BE2C (cell line): ENCODE data around the gene MKNK2.

Experiments
- DNase-seq: peaks from one replicate; pipeline ENCODE4 v3.0.0-alpha.2; 2020
- H3K27me3 ChIP-seq: fragments of 250-450 bp; sonication (Bioruptor Pico); 2 replicates; pipeline ENCODE4 v1.5.1; 2020; ENCODE audit warnings: mild to moderate bottlenecking
- H3K36me3 ChIP-seq: fragments of 250-450 bp; sonication (Bioruptor Pico); 2 replicates; pipeline ENCODE4 v1.5.1; 2020; ENCODE audit warnings: mild to moderate bottlenecking
- H3K4me1 ChIP-seq: fragments of 250-450 bp; sonication (Bioruptor Pico); 2 replicates; pipeline ENCODE4 v1.5.1; 2020
- H3K4me3 ChIP-seq: 2 replicates; pipeline ENCODE4 v1.5.1; 2011; ENCODE audit warnings: low read depth, low read length
- H3K9me3 ChIP-seq: fragments of 250-450 bp; sonication (Bioruptor Pico); 2 replicates; pipeline ENCODE4 v1.5.1; 2020
- TF ChIP-seq, protein P1 (sequence below): IDR thresholded peaks from 2 replicates; pipeline ENCODE4 v1.5.1; 2012; ENCODE audit warnings: mild to moderate bottlenecking, low read depth, low read length

Gene MKNK2

GRCh38 chr19:2049741-2050348, 1.2 kb downstream of the MKNK2 start:
- Histone ChIP-seq H3K27me3 (no peaks in the 10 kb centered on the region), H3K4me1 (peaks cover 7% of the 10 kb centered on the region), H3K9me3 (no peaks in the 10 kb centered on the region), H3K4me3 (peak overlapping the region; percentile 92), H3K36me3 (peaks cover 18% of the 10 kb centered on the region)
- TF ChIP-seq, protein P1, sequence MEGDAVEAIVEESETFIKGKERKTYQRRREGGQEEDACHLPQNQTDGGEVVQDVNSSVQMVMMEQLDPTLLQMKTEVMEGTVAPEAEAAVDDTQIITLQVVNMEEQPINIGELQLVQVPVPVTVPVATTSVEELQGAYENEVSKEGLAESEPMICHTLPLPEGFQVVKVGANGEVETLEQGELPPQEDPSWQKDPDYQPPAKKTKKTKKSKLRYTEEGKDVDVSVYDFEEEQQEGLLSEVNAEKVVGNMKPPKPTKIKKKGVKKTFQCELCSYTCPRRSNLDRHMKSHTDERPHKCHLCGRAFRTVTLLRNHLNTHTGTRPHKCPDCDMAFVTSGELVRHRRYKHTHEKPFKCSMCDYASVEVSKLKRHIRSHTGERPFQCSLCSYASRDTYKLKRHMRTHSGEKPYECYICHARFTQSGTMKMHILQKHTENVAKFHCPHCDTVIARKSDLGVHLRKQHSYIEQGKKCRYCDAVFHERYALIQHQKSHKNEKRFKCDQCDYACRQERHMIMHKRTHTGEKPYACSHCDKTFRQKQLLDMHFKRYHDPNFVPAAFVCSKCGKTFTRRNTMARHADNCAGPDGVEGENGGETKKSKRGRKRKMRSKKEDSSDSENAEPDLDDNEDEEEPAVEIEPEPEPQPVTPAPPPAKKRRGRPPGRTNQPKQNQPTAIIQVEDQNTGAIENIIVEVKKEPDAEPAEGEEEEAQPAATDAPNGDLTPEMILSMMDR: no peak
- peak; percentile 71 for DNase-seq

- TF ChIP-seq, protein P1: no peak
- H3K9me3 ChIP-seq: no peaks in the 10 kb centered on the region
- peak overlapping the region; percentile 92 for H3K4me3 ChIP-seq
- H3K4me1 ChIP-seq: peaks cover 7% of the 10 kb centered on the region
- H3K27me3 ChIP-seq: no peaks in the 10 kb centered on the region
- peaks cover 18% of the 10 kb centered on the region for H3K36me3 ChIP-seq
- no peak for DNase-seq
Measured at GRCh38 chr19:2048959-2049740, 1.9 kb downstream of the MKNK2 start.

DNA sequence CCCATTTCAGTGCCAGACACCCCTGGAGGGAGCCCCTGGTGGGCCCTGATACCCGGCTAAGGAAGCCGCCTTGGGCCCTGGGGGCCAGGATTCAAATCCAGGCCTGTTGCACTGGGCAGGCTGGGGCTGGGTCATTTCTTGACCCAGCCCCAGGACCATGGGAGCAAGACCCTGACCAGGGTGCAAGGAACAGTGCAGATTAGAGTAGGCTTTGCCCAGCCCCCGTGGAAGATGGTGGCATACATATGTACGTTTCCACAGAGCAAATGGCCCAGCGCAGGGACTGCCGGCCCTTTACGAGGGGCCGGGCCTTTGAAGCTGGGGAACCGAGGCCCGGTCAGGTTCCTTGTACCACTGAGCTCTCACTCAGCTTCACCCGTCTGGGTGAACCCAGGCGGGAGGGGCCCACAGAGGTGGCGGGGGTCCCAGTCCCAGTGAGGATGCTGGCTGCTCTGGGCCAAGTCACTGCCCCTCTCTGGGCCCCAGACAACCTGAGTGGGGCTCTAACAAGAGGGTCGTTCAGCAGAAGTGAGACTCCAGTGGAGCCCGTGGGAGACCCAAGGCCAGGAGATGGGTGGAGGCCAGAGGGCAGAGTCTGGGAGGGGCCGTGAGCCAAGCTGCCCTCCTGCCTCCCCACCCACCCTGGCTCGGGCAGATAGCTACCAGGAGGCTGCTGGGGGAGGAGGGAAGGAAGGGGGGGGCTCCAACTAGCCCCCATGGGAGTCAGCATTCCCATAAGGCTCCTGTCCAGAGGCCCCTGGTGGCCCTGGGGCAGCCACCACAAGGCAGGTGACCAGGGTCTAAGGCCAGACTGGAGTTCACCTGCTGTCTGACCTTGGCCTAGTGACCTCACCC, 2.7 kb downstream of the MKNK2 start:
- no peak overlapping the region for H3K4me3 ChIP-seq
- DNase-seq: no peak
- H3K27me3 ChIP-seq: no peaks in the 10 kb centered on the region
- no peaks in the 10 kb centered on the region for H3K9me3 ChIP-seq
- TF ChIP-seq, protein P1: no peak
- peaks cover 8% of the 10 kb centered on the region for H3K4me1 ChIP-seq
- H3K36me3 ChIP-seq: peaks cover 20% of the 10 kb centered on the region

- TF ChIP-seq, protein P1: no peak
- Histone ChIP-seq H3K4me1 (peaks cover 15% of the 10 kb centered on the region), H3K27me3 (no peaks in the 10 kb centered on the region), H3K9me3 (no peaks in the 10 kb centered on the region), H3K36me3 (peaks cover 28% of the 10 kb centered on the region), H3K4me3 (no peak overlapping the region)
- DNase-seq: no peak
Measured at GRCh38 chr19:2047449-2048103, 3.5 kb downstream of the MKNK2 start.

- Histone ChIP-seq H3K4me1 (peaks cover 19% of the 10 kb centered on the region), H3K4me3 (no peak overlapping the region), H3K27me3 (no peaks in the 10 kb centered on the region), H3K36me3 (peaks cover 32% of the 10 kb centered on the region), H3K9me3 (no peaks in the 10 kb centered on the region)
- DNase-seq: no peak
- TF ChIP-seq, protein P1: no peak
Measured at GRCh38 chr19:2047076-2047448, 4.0 kb downstream of the MKNK2 start.
